Gastrocnemius medialis (tissue), 4 donors: ENCODE measurements around the gene DMTF1.

Source experiments
- POLR2A ChIP-seq, 2 donors: fragments of 450-650 bp; IDR thresholded peaks; one replicate each; pipeline ENCODE4 v1.6.1; 2017; ENCODE audit warnings: antibody characterized with exemption in 2 of 2, mild to moderate bottlenecking in 2 of 2, moderate library complexity in 2 of 2
- TF ChIP-seq, protein P1 (sequence below), 5 experiments: fragments of 450-650 bp in 3 of 5; fragments of 200-600 bp in 2 of 5; sonication (generic) in 2 of 5; IDR thresholded peaks in 4 of 5; conservative IDR thresholded peaks in 1 of 5; 1 replicate in 4 of 5; 2 replicates in 1 of 5; pipeline ENCODE4 v1.5.1; 2016 to 2019; ENCODE audit warnings: antibody characterized with exemption in 5 of 5, mild to moderate bottlenecking in 3 of 5, moderate library complexity in 3 of 5

DNA sequence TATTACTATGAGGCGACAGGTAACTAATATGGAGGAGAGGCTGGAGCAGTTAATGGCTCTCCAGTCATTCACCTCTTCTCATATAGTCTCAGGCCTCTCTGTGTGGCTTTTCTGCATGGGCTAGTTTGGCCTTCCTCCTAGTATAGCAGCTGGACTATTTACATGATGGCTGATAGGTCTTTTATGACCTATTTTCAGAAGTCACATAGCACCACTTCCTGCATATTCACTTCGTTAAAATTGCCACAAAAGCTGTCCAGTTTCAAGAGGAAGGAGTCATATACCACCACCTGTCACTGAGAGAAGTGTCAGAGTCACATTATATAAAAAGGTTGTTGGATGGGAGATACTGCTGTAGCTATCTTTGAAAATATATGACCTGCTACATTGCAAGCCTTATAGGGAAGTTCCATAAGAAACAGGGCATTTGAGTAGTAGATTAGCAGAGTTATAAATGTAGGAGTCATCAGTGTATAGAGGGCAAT lies 8.0 kb upstream of the DMTF1 start:
- no peak for TF ChIP-seq POLR2A (IDR thresholded peaks at IDR 0.05)
- TF ChIP-seq, protein P1, sequence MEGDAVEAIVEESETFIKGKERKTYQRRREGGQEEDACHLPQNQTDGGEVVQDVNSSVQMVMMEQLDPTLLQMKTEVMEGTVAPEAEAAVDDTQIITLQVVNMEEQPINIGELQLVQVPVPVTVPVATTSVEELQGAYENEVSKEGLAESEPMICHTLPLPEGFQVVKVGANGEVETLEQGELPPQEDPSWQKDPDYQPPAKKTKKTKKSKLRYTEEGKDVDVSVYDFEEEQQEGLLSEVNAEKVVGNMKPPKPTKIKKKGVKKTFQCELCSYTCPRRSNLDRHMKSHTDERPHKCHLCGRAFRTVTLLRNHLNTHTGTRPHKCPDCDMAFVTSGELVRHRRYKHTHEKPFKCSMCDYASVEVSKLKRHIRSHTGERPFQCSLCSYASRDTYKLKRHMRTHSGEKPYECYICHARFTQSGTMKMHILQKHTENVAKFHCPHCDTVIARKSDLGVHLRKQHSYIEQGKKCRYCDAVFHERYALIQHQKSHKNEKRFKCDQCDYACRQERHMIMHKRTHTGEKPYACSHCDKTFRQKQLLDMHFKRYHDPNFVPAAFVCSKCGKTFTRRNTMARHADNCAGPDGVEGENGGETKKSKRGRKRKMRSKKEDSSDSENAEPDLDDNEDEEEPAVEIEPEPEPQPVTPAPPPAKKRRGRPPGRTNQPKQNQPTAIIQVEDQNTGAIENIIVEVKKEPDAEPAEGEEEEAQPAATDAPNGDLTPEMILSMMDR (IDR thresholded peaks at IDR 0.05 in 4 of 5, conservative IDR thresholded peaks at IDR 0.05 in 1 of 5), result no peak
